Ishikawa (cell line): ENCODE data around the gene ACP1.

Source experiments
- FOXM1 ChIP-seq: IDR thresholded peaks from 2 replicates; pipeline ENCODE4 v1.6.1; 2012; ENCODE audit warnings: low read depth, borderline replicate concordance
- NFIC ChIP-seq: IDR thresholded peaks from 2 replicates; pipeline ENCODE4 v1.6.1; 2012
- RAD21 ChIP-seq: IDR thresholded peaks from 2 replicates; pipeline ENCODE4 v1.6.1; 2012; ENCODE audit warnings: low read depth
- TF ChIP-seq, protein P1 (sequence below): IDR thresholded peaks from 2 replicates; pipeline ENCODE4 v1.6.1; 2012

DNA sequence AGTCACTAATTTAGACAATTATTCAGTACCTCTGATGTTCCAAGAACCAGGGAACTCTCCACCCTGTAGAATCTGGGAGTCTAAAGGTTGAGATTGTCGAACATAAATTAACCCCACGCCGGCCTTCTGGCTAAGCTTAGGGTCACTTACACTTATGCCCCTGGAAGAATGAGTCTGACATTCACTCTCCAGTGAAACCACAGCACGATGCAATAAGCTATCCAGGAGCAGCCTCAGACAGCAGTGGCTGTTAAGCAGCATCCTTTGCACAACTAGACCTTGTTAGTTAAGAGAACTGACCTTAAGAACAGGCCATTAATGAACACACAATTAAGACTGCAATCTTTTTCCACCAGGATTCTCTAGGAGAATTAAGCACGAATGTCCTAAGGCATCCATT is 25.9 kb upstream of the ACP1 start:
- TF ChIP-seq RAD21 (no peak), FOXM1 (no peak), NFIC (no peak)
- TF ChIP-seq, protein P1, sequence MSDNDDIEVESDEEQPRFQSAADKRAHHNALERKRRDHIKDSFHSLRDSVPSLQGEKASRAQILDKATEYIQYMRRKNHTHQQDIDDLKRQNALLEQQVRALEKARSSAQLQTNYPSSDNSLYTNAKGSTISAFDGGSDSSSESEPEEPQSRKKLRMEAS, result no peak
